ENCODE data around the gene LEF1.

Gene LEF1

GRCh38 chr4:108146819-108147218 lies 21.9 kb downstream of the LEF1 start:
- DNase-seq: no peak

GRCh38 chr4:108146336-108146735 lies 22.4 kb downstream of the LEF1 start:
- DNase-seq: no peak

- peak; percentile 68 for DNase-seq
Observed at GRCh38 chr4:108144451-108144850, 24.3 kb downstream of the LEF1 start.

GRCh38 chr4:108143515-108143914 lies 25.2 kb downstream of the LEF1 start:
- peak; percentile 38 for DNase-seq

- no peak for DNase-seq
Observed at GRCh38 chr4:108142870-108143269, 25.9 kb downstream of the LEF1 start.

- peak; percentile 51 for DNase-seq
Observed at GRCh38 chr4:108141213-108141950, 27.4 kb downstream of the LEF1 start.

GRCh38 chr4:108140328-108140727 lies 28.4 kb downstream of the LEF1 start:
- DNase-seq: no peak

- no peak for DNase-seq
Observed at GRCh38 chr4:108139089-108139488, 29.6 kb downstream of the LEF1 start.

- DNase-seq: peak; percentile 38
Observed at GRCh38 chr4:108135549-108136209, 33.1 kb downstream of the LEF1 start.

GRCh38 chr4:108130955-108131354 lies 37.8 kb downstream of the LEF1 start:
- no peak for DNase-seq

GRCh38 chr4:108129196-108129595 lies 39.5 kb downstream of the LEF1 start:
- DNase-seq: no peak

GRCh38 chr4:108126806-108127205 lies 41.9 kb downstream of the LEF1 start:
- DNase-seq: no peak

GRCh38 chr4:108120789-108121188 lies 47.9 kb downstream of the LEF1 start:
- DNase-seq: no peak

GRCh38 chr4:108119199-108119800 lies 49.4 kb downstream of the LEF1 start:
- DNase-seq: no peak

GRCh38 chr4:108118505-108118904 lies 50.2 kb downstream of the LEF1 start:
- DNase-seq: no peak

- DNase-seq: no peak
Observed at GRCh38 chr4:108117418-108118182, 51.1 kb downstream of the LEF1 start.

- DNase-seq: no peak
Observed at GRCh38 chr4:108116423-108117168, 52.1 kb downstream of the LEF1 start.

GRCh38 chr4:108115168-108115526 lies 53.6 kb downstream of the LEF1 start:
- DNase-seq: no peak

- no peak for DNase-seq
Observed at GRCh38 chr4:108114503-108114902, 54.2 kb downstream of the LEF1 start.

- peak; percentile 56 for DNase-seq
Observed at GRCh38 chr4:108113229-108113628, 55.5 kb downstream of the LEF1 start.

GRCh38 chr4:108111781-108112180 lies 57.0 kb downstream of the LEF1 start:
- no peak for DNase-seq

- DNase-seq: no peak
Observed at GRCh38 chr4:108110450-108110849, 58.3 kb downstream of the LEF1 start.

GRCh38 chr4:108109997-108110416 lies 58.7 kb downstream of the LEF1 start:
- DNase-seq: no peak
